Stimulated activated CD8-positive, alpha-beta memory T cell treated with anti-CD3 and anti-CD28 coated beads, Interleukin-4, amount 100 ng/mL, for 4 hours (primary cell): ENCODE measurements around the gene MEIS3.

Source experiments
- DNase-seq, 2 donors: peaks; one replicate each; pipeline ENCODE4 v3.0.0-alpha.2; 2020; ENCODE audit warnings: low read depth in 2 of 2, low spot score in 1 of 2

Gene MEIS3

DNA sequence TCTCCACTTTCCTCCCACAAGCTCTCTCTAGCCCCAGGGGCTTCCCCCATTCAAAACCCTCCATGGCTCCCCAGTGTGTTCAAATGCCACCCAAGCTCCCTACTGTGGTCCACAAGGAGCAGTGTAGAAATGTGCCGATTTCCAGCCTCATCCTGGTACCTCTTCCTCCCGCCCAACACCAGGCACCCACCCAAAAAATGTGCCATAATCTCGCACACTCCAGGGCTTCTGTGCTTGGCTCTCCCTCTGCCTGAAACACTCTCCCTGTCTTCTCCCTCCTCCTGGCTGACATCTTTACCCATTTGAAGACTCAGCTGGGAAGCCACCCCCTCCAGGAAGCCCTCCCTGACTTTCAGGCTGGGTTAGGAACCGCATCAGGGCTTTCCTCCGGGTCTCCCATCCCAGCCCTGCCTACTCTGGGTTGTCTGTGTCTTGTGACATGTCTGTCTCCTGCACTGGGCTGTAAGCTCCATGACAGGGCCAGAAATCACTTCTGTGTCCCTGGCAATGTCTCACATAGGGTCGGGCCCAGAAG, 16.6 kb upstream of the MEIS3 start:
- DNase-seq: no peak

- no peak for DNase-seq
Measured at GRCh38 chr19:47435196-47435595, 15.9 kb upstream of the MEIS3 start.

GRCh38 chr19:47434088-47434487, 14.8 kb upstream of the MEIS3 start:
- no peak for DNase-seq

- no peak for DNase-seq
Measured at GRCh38 chr19:47433121-47433520, 13.8 kb upstream of the MEIS3 start.

DNA sequence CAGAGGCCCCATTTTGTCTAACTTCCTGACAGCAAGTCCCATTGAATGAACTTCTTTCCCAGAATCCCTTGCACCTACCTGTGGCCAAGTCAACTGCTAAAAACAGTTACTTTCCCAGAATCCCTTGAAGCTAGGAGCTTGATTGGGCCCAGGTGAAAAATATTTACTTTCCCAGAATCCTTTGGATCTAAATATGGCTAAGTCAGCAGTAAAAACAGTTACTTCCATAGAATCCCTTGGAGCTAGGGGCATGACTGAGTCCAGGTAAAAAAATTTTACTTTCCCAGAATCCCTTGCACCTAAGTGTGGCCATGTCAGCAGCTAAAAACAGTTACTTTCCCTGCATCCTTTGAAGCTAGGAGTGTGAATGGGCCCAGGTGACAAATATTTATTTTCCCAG, 13.2 kb upstream of the MEIS3 start:
- no peak for DNase-seq

- DNase-seq: no peak
Measured at GRCh38 chr19:47432091-47432490, 12.8 kb upstream of the MEIS3 start.

- no peak for DNase-seq
Measured at GRCh38 chr19:47430041-47430802, 10.9 kb upstream of the MEIS3 start.

DNA sequence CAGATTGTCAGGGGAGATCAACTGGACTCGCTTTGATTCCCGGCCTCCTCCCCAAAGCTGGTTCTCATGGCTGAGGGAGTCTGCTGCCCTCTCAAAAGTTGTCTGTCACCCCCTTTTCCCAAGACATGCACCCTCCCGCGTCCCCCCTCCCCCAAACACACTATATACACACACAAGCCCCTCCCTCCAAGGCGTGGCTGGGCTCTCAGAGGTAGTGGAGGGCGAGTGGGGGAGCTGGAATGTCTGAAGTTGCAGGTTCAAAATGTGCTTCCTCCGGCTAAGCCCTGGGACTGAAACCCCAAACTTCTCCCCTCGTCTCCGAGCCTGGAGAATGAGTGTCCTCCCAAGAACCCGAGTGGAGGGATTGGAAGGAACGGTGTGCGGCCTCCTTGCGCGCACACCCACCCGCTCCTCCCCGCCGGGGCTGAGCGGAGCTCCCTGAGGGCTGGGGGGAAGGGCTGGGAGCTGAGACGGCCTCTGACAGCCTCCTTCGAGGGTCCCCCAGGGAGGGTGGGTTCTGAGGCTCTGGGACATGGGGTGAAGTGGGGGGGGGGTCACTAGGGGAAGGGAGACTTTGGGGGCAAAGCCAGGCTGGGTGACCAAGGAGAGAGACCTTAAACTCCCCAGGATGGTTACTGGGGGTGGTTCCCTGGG, 9.9 kb upstream of the MEIS3 start:
- no peak for DNase-seq

GRCh38 chr19:47428177-47428894, 9.0 kb upstream of the MEIS3 start:
- peak; percentile 56 to 61 for DNase-seq

DNA sequence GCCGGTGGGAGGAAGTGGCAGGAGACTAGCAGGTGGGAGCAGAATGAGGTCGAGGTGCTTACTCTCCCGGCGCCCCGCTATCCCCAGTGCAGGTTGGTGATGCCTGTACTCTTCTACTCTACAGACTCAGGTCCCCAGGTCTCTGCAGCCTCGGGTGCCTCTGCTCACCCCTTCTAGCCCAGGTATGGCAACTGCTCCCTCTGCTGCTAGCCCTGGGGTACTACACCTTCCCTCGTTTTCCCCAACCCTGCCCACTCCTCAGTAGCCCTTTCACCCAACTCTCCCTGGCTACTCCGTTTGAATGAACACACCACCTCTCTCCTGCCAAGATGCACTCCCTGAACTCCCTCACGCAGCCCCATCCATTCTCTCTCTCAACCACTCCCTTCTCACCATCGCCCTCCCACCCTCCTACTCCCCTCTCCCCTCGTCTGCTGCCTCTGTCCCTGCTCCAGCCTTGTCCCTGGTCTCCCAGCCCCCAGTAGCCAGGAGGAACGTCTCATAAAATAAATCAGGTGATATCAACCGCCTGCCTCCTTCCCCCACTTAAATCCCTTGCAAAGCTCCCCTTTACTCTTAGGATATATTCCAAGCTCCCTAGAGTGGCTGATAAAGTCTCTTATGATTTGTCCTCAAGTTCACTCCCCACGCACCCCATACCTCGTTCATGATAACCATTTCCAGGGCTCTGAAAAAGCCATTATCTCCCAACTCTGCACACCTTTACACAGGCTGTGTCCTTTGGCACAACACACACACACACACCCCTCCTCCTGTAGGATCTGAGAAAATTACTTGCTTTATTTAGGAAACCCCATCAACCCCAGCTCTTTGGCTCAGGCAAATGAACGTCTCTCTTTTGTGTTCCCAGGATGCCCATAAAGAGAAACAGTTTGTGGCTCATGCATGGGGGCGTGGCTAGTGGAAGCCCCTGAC, 8.2 kb upstream of the MEIS3 start:
- peak; percentile 15 to 47 for DNase-seq

GRCh38 chr19:47423203-47423882, 4.0 kb upstream of the MEIS3 start:
- no peak for DNase-seq

DNA sequence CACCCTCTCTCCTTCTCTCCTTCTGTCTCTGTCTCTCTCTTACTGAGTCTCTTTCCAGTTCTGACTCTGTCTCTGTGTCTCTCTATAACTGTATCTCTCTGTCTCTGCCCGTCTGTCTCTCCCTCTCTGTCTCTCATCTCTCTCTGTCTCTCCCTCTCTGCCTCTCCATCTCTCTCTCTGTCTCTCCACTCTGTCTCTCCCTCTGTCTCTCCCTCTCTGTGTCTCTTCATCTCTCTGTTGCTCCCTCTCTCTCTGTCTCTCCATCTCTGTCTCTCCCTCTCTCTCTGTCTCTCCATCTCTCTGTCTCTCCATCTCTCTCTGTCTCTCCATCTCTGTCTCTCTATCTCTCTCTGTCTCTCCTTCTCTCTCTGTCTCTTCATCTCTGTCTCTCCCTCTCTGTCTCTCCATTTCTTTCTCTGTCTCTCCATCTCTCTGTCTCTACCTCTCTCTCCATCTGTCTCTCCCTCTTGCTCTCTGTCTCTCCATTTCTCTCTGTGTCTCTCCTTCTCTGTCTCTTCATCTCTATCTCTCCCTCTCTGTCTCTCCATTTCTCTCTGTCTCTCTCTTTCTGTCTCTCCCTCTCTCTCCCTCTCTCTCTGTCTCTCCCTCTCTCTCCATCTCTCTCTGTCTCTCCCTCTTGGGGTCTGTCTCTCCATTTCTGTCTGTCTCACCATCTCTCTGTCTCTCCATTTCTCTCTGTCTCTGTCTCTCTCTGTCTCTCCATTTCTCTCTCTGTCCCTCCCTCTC, 3.3 kb upstream of the MEIS3 start:
- no peak for DNase-seq

- DNase-seq: no peak
Measured at GRCh38 chr19:47421844-47422395, 2.6 kb upstream of the MEIS3 start.

- DNase-seq: no peak
Measured at GRCh38 chr19:47421244-47421786, 2.0 kb upstream of the MEIS3 start.

DNA sequence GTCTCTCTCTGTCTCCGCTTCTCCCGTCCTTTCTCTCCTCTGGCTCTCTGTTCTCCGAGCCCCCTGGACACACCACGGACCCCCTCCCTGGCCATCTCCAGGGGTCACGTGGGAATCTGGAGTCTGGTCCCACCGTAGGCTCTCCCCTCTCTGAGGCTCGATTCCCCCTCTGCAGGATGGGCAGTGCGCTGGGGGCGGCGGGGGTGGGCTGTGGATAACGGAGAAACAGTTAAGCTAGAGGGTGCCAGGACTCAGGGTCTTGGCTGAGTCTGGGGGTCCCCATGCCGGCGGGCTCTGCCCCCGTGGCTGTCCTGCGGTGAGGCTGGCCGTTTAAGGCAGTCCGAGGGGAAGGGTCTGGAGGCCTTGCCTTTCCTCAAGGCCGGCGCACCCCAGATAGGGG, 462 bp upstream of the MEIS3 start:
- no peak for DNase-seq

- no peak for DNase-seq
Measured at GRCh38 chr19:47418692-47419029, 666 bp downstream of the MEIS3 start.

DNA sequence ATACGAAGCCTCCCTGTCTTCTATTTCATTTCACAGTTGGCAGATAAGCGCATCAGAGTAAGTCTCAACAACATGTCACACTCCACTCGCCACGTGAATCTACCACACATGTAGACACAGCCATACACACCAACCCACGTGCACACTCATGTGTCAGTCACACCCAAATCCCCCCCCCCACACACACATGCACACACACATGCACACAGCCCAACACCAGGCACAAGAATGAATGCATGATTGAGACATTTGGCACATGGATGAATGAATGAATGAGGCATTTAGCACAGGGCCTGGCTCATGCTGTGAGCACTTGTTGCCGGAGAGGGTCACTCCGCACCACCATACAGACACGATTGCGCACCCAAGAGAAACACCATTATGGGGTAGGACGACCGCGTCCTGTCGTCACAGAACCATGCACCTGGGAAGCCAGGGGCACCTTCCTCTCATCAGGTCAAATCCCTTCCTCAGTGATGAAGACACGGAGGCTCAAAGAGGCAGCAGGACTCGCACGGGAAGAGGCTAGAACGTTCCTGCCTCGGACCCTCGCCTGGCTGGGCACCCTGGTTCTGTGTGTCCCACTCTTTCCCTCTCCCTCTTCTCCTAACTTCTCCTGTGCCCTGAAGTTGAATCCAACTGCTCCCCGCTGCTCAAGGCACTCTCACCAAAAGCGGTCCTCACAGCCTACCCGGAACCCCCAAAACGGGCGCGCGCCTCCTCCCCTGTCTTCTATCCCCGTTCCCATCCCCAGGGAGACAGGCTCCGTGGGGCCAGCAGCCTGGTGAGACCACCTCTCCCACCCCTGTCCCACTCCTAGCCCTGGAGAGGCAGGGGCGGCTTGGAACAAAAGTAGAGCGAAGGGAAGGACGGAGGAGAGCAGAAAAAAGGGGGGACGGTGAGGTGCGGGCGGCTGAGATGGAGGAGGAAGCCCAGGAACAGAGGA, 1.3 kb downstream of the MEIS3 start:
- no peak for DNase-seq
